Glomerular visceral epithelial cell (primary cell): ENCODE data around the gene MND1.

Experiments used
- DNase-seq: peaks from one replicate; pipeline ENCODE4 v3.0.0-alpha.2; 2016; ENCODE audit errors: extremely low spot score

The MND1 gene, protein sequence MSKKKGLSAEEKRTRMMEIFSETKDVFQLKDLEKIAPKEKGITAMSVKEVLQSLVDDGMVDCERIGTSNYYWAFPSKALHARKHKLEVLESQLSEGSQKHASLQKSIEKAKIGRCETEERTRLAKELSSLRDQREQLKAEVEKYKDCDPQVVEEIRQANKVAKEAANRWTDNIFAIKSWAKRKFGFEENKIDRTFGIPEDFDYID

DNA sequence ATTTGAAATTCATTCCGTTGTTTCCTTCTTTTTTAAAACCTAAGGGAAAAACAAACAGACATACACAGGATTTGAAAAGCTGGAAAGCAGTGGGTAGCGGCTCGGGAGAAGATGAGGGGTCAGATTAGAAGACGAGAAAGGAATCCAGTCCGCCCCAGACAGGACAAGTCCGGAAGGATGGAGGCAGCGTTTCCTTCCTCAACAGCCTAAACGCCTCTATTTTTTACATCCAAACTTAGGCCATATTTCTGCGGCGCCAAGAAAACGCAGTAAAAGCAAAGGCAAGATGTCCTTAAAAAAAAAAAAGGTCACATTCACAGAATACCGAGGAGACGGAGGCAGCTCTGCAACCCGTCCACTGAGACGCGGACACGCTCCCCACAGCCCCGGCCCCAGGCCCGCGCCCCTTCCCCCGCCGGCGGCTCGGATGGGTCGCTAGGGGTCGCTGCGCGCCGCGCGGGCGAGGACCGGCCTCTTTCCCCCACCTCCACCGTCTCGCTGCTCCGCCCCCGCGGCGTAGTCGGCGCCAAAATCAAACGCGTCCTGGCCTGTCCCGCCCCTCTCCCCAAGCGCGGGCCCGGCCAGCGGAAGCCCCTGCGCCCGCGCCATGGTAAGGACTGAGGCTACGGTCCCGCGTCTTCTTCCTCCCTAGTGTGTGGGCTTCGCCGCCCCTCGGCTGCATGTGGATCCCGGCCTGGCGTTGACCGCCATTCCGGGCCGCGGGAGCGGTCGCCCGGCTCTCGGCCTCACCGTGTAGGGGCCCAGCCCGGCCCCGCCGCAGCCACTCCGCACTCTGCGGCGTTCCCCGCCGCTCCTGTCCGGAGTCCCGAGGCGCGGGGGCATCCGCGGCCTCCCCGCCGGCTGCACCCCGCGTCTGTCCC is at the start of gene MND1:
TSS of gene MND1 (plus strand) at position 558 of the 881 bp plus-strand sequence. CDS start at position 608, 50 bp downstream.
- peak; percentile 88 for DNase-seq

DNA sequence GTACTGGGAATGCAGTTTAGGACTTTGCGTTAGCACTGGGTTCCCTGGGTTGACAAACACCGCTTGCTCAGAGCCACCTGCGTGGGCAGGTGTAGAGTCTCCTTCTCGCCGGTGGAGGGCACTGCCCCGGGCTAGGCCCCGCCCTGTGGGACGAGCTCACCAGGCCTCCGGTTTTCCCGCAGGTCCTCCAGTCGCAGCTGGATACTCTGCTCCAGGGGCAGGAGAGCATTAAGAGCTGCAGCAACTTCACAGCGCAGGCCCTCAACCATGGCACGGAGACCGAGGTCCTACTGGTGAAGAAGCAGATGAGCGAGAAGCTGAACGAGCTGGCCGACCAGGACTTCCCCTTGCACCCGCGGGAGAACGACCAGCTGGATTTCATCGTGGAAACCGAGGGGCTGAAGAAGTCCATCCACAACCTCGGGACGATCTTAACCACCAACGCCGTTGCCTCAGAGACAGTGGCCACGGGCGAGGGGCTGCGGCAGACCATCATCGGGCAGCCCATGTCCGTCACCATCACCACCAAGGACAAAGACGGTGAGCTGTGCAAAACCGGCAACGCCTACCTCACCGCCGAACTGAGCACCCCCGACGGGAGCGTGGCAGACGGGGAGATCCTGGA is 49.2 kb upstream of the MND1 start:
- DNase-seq, result no peak

DNA sequence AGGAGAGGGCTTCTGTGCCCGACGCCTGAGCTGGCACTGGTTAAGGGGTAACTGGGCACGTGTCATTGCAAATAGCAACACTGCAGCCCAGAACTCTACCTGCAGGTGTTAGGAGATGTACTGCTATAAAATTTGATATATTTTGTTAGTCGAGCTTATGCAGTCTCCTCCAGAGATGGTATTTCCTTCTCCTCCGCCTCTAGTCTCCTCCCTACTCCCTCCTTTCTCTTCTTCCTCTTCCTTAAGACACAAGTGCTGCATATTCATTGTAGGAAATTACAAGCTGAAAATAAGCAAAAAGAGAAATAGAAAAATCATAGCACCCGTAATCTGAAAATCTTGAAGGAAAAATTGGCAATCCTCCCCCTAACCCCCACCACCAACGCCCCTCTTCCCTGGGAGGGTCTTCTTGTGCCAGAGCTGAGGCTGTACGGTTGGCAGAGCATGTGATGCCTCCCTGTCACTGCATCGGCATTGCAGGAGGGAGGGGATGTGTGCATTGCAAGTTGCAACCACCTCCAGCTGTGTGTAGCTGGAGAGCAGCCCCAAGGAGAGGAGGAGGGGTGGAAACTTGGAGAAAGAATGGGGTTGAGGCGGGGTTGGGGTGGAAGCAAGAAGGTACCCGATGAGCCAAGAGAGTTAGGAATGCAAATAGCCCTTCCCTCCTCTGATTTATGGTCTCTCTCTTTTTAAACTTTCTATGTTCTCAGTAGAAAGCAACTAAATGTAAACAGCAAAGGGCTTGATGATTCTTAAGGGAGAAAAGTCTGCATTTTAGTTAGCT is 48.3 kb upstream of the MND1 start:
- no peak for DNase-seq

DNA sequence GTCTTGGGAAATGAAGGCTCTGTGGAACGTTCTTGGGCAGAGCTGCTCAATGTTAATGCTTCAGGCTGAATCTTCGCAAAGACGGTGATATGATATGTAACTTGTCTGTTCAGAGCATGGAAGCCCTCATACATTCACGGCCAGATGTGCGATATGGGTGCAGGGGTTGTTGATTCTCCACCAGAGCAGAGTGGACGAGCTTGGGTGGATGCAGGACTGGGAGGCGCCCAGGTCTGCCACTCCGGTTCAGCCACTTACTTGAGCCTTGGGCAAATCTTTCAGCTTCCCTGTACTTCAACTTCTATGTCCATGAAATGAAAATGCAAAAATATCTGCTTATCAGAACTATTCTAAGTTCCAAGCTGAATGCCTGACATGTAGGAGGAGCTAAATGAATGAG is 47.4 kb upstream of the MND1 start:
- no peak for DNase-seq

DNA sequence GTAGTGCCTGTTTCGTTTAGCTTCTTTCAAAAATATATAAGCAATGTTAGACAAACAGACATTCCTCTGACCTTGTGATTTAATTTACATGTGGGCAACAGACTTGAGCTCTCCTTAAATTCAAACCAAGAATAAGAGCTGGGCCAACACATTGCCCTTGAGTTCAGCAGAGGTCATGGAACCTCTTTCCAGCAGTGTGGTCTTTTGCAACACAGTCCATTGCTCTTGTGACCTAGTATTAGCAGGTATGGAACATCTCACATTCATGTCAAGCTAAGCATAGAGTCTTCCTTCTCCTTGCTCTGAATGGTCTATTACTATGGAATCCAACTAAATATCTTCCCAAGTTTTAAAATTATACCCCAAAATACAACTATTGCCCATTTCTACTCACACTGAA is 33.7 kb upstream of the MND1 start:
- no peak for DNase-seq

DNA sequence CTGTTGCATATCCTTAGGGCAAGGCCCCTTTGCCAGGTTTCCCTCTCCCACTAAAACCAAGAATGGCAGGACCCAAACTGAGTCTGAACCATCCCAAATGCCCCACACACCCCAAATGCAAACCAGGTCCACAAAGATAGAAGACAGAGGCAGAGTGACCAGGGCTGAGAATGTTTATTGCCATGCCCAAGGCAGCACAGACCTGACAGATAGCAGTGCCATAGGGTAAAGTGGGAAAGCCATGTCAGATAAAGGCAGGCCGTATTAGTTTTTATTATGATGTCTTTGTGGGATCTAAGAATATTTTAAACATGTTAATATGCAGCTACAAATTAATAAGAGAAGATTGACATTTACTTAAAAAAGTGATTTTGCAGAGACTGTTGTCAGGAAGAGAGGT is 29.6 kb upstream of the MND1 start:
- no peak for DNase-seq

DNA sequence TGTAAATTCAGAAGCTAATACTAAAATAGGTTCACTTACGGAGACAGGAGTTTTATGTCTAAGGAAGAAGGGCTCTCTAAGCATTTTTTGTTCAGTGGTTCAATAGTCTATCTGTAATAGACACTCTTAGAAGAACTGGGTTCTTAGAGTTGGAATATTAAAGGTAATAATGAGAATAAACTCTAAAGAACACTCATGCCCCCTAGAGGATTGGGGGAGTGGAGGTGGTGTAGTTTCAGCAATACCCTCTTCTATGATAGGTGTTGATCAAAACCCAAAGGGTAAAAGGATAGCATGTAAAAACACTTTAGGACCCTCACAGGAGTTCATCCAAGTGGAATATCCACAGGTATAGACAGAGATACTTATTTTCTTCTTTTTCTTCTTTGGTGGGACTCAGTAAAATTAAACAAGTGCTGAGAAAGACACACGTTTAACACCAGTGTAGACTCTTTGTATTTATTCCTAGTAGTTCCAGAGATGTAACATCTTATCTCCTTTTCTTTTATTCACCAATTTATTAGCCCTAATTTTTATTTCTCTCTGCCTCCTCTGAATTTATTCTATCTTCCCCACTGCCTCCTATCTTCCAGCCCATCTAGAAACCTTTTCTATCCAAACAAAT is 25.7 kb upstream of the MND1 start:
- peak; percentile 65 for DNase-seq

DNA sequence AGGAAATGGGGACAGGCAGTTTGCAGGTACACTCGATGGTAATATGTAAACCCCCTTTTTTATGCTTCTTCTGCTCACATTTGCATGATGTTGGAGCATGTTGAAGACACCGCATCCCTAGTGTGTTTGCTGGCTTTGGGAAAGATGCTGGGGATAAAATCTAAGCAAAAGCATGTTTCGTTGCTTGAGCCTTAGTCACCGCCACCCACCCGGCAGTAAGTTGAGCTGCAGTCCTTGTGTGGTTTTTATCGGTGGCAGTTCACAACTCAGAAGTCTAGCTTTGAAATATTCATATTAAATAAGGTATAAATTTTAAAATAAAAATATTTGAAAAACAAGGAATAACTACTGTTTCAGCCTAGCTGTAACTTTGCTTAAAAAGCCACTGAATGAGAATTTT is 21.7 kb upstream of the MND1 start:
- DNase-seq, result no peak

DNA sequence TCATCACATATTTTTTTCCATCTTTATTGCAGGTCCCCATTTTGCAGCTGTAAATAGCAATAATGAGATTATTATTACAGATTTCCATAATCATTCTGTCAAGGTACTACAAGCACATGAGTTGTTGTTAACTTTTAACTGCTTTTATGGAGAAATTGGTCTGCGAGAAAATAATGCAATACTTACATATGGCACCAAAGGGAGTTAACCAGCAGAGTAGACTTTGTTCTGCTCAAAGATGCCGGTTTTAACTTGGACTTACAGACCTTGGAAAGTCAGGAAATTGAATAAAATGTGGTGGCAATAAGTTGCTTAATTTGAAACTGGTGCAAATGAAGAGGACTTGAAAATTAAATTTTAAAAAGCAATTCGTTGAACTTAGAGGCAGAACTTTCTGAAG is 20.4 kb upstream of the MND1 start:
- no peak for DNase-seq

DNA sequence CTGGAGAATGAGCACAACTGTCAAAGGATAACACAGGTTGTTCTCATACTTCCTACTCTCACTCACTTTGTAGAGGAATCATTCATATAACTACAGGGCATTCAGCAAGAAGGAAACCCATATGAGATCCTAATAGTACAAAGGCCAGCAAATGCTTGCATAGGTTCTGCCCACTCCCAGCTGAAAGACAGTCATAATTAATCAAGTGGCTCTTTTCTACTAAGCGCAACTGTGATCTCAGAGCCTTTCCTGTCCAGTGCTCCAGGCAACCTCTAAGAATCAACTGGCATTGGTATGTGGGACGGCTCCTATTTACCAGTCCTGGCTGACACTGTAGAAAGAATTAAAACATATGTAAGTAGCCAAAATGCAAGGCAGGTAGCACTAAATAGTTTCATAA is 18.9 kb upstream of the MND1 start:
- DNase-seq, result no peak

DNA sequence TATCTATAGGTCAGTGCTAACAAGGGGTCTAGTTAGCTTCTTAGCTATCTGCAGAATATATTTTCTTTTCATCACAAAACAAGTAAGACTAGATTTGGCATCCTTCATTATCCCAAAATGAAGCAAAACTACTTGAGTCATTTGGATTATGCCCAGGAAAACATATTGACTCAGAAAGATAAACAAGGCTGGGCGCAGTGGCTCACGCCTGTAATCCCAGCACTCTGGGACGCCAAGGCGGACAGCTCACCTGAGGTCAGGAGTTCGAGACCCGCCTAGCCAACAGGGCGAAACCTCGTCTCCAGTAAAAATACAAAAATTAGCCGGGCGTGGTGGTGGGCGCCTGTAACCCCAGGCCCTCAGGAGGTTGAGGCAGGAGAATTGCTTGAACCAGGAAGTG is 18.0 kb upstream of the MND1 start:
- no peak for DNase-seq

DNA sequence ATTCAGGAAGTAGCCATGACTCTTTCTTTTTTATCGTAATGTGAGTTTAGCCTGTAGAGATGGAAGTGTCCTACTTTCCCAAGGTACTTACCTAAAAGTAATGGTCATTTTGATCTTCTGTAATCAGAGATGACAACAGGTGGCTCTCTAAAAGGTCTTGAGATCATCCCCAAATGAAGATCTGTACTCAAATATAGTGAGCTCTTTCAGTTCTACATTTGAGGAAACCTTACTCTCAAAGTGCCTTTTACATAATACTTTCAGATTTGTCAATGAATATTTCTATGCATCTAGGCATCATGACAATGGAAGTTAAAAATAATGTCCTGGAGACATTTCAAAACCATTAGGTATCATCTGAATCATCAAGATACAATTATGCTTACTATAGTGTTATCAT is 17.2 kb upstream of the MND1 start:
- no peak for DNase-seq

DNA sequence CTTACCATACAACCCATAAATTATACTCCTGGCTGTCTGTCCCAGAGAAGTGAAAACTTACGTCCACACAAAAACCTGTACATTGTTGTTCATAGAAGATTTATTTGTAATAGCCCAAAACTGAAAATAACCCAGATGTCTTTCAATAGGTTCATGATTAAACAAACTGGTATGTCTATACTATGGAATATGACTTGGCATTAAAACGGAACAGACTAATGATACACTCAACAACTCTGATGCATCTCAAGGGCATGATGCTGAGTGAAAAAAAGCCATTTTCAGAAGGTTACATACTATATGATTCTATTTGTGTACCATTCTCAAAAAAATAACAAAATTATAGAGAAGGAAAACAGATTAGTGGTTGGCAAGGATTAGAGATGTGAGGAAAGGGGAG is 11.6 kb upstream of the MND1 start:
- no peak for DNase-seq

DNA sequence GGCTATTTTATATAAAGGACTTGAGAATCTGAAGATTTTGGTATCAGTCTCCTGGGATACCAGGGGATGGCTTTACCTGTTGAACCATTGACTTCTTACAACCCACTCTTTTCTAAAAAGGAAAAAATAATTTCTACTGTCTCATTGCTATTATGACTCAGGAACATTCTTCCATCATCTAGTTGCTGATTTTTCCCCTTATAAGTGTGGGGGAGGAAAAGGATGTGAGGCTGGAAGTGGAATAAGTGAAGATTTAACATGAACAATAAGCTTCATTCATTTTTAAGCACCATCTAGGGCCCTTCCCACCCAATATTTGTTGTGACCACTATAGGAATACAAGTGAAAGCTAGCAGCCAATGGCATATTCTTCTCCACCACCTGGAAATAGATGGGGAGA is 10.6 kb upstream of the MND1 start:
- DNase-seq, result no peak

DNA sequence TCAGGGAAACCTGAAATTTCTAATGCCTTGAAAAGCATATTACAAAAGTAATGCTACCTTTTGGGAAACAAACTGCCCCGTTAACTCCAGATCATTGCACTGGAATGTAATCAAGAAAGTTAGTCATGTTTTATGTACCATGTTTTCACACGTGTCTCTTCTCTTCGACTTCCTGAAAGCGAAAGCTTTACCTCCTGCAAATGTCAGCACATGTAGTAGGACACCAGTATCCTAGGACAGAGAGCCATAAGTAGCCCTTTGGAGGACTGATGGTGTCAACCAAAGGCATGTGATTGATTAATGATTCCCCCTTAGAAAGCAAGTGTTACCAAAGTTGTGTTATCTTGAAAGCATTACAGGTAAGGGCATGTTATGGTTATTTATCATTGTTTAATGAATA is 8.8 kb upstream of the MND1 start:
- DNase-seq, result peak; percentile 24

DNA sequence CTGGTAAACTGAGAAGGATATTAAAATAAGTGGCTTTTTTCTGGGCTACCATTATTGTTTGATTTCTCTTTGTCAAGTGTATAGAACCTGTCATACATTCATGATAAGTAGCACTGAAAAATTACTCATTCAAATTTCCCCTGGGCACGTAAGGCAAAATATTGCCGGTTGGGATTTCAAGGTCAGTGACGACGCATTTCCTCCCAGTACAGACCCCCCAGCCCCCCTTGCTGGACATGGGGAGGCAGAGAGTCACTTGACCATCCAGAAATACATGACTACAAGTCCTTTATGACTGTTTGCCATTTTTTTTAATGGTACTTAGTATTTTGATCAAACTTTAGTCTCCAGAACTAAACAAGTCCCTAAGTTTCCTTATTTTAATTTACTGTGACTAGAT is 6.8 kb upstream of the MND1 start:
- no peak for DNase-seq

DNA sequence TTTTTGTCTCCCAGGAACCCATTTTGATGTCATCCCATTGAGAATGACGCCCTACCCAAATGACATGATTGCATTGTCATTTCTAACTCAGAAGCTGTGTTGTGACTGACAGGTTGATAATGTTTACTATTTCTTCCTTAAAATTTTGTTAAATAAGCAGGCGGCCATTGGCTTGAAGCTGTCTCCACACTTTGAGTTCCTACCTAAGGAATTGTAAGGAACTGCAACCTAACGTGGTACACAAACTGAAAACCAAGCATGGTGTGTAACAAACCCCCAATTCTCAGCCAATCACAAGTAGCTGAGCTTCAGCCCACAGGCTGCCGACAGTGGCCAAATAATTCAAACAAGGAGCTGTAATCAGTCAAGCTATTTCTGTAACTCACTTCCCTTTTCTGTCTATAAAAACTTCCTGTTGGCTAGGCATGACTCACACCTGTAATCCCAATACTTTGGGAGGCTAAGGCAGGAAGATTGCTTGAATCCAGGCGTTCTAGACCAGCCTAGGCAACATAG is 2.9 kb upstream of the MND1 start:
- DNase-seq, result peak; percentile 33

DNA sequence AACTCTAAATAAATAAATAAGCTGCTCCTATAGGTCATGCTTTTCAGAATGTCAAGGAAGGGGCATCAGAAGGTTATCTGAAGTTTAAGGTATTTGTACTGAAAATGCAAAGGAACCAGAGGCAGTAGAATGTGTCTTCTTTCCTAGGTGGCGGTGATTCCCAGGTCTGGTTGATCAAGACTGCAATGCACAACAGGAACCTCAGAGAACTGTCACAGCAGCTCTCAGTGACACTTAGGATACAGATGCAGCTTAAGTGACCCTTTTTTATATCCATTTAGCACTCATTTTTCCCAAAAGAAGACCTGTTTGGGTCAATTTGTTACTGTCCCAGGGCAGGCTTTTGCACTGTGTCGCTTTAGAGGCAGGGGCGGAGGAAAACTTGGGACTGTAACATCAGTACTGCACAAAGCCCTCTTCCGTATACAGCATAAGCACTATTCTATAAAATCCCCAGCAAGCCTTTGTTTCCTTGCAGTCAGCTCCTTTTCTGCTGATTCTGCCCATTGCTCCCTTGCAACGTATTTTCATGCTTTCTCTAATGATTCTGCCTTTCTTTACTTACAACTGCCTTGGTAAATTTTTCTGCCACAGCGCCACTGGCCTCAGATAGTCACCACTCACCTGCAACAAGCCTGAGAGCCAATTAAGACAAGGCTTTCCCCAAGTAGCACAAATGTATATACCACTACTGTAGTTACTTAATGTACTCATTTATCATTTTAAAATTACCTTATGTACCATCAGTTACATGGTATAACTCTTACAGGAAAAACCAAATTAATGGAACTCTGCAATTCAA is 1.5 kb upstream of the MND1 start:
- no peak for DNase-seq

DNA sequence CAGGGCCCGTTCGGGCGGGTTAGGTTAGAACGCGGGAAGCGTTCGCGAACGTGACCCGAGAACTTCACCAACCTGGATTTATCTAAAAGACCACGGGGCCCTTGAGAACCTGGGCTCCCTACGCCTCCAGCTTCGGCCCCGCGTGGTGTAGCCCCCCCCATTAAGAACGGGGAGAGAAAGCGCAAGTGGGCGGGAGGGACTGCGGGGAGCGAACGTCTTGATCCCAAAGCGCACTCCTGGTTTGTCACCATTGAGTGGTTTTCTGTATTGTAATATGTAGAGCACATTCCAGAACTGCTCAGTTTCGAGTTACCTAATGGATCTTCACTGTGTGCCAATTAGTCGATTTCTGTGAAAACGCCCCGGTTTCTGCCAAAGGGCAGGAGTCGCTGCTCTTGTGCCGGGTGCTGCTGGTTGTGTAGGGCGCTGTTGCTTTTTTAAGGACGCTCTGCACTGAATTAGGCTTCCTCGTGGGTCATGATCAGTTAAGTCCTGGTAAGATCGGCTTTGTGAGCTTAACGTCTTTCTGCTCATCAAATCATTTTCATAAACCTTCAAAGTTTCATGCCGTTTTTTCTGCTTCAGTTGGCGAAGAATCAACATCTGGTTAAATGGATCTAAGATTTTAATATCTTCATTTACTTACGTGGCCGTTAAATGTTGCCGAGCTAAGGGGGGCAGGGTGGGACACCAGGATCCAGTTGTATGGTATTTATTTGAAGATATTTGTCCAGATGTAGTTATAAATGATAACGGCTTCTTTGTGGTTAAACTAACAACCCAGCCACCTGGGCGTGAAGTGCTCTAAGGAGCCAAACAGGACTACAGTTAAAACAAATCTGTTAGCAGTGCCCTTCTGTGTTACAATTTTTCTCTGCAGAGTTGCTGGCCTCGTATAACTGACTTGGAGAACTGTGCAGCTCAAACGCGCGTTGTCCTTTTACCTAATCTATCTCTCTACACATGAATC is 809 bp downstream of the MND1 start:
- peak; percentile 66 for DNase-seq

DNA sequence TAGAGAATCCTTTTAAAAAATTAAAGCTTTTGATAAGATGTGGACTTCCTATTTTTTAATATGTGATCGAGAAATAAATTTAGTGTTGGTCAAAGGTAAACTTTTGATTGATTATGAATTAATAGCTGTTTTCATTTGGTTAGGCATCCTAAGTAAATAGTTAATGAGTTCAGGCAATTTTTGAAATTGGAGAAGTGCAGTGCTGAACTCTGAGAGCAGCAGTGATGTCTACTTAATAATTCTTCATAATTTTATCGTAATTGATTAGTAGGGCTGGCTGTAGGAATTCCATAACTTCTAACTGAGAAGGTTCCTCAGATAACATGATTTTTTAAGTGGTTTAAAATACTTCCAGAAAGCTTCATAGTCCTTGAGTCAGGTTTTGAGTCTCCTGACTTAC is 1.5 kb downstream of the MND1 start:
- DNase-seq, result no peak
